ENCODE measurements around the gene KLB.
"Not testable (repeated sequence)": the region's sequence is repeated elsewhere in the genome, so short reads cannot be mapped to it uniquely, and the experiment has no call there.

KLB gene

GRCh38 chr4:39407584-39407885, 805 bp downstream of the KLB start:
- DNase-seq (ENCODE audit: low read depth): no peak
- TF ChIP-seq CTCF (conservative IDR thresholded peaks at IDR 0.05; ENCODE audit: low read depth, low read length): no peak
- no peak overlapping the region for H3K4me3 ChIP-seq (ENCODE audit: low read depth, low read length)

DNA sequence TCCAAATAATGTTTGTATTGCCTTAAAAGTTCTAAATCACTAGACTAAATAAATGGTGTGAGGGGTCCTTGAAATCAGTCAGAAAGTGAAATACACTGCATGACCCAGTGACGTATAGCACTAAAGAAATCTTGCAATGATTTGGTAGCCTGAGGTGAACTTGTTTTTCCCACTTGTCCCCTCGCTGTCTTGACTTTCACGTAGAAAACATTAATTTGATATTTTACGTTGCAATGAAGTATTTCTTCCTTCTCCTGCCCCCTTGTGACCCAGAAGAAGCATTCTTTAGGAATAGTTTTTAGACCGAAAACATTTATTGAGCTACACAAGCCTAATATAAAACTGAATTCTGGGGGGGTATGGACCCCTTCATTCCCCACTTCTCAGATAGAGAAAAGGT, 3.7 kb downstream of the KLB start:
- H3K4me3 ChIP-seq (ENCODE audit: low read depth, low read length): no peak overlapping the region
- TF ChIP-seq CTCF (conservative IDR thresholded peaks at IDR 0.05; ENCODE audit: low read depth, low read length): peak; percentile 46
- peak; percentile 50 for DNase-seq (ENCODE audit: low read depth)

DNA sequence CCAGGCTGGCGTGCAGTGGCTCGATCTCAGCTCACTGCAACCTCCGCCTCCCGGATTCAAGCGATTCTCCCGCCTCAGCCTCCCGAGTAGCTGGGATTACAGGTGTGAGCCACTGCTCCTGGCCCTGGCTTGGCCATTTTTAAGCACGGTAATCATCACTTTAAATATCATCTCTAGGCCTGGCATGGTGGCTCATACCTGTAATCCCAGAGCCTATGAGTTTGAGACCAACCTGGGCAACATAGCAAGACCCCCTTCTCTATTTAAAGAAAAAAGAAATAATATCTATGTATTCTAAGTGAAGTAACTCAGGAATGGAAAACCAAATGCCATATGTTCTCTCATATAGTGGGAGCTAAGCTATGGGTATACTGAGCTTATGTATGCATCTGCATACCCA, 4.8 kb downstream of the KLB start:
- not testable (repeated sequence) for H3K4me3 ChIP-seq (ENCODE audit: low read depth, low read length); DNase-seq (ENCODE audit: low read depth)

GRCh38 chr4:39415678-39416283, 9.1 kb downstream of the KLB start:
- no peak overlapping the region for H3K4me3 ChIP-seq (ENCODE audit: low read depth, low read length)
- DNase-seq (ENCODE audit: low read depth): no peak
- no peak for TF ChIP-seq CTCF (conservative IDR thresholded peaks at IDR 0.05; ENCODE audit: low read depth, low read length)

DNA sequence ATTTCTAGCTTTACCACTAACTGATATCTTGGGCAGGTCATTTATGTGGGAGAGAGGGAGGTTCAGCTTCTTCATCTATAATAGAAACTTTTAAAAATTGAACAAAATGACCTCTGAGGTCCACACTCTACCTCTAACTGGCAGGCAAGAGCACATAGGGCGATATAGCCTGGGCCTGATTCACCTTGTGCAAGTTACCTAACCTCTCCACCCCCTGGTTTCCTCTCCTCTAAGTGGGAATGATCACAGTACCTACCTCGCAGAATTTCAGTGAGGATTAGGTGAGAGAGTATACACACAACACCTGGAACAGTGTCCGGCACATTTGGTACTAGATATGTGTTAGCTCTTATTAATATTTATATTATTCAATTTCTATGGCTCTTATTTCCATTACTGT, 15.5 kb downstream of the KLB start:
- TF ChIP-seq CTCF (conservative IDR thresholded peaks at IDR 0.05; ENCODE audit: low read depth, low read length): no peak
- DNase-seq (ENCODE audit: low read depth): no peak
- H3K4me3 ChIP-seq (ENCODE audit: low read depth, low read length): no peak overlapping the region

GRCh38 chr4:39425297-39425696, 18.6 kb downstream of the KLB start:
- H3K4me3 ChIP-seq (ENCODE audit: low read depth, low read length); DNase-seq (ENCODE audit: low read depth): not testable (repeated sequence)

DNA sequence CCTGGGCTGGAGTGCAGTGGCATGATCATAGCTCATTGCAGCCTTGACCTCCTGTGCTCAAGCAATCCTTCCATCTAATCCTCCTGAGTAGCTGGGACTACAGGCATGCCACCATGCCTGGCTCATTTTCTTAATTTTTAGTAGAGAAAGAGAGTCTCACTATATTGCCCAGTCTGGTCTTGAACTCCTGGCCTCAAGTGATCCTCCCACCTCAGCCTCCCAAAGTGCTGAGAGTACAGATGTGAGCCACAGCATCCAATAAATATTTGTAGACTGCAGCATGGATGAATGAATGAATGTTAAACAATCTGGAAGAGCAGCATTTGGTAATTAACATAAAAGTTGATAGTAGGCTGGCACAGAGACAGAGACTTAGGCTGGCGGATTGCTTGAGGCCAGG, 20.0 kb downstream of the KLB start:
- no peak overlapping the region for H3K4me3 ChIP-seq (ENCODE audit: low read depth, low read length)
- no peak for TF ChIP-seq CTCF (conservative IDR thresholded peaks at IDR 0.05; ENCODE audit: low read depth, low read length)
- no peak for DNase-seq (ENCODE audit: low read depth)

- no peak for DNase-seq (ENCODE audit: low read depth)
- H3K4me3 ChIP-seq (ENCODE audit: low read depth, low read length): no peak overlapping the region
- no peak for TF ChIP-seq CTCF (conservative IDR thresholded peaks at IDR 0.05; ENCODE audit: low read depth, low read length)
Measured at GRCh38 chr4:39427520-39428114, 20.9 kb downstream of the KLB start.
